Sigmoid colon (tissue), 7 donors: Measurements from ENCODE around the gene CORO1A. TPM values are rescaled to one million over a fixed set of nuclear protein-coding genes. Genes with fewer than 3 reads are reported as not detected.
"Not testable (repeated sequence)": the region's sequence is repeated elsewhere in the genome, so short reads cannot be mapped to it uniquely, and the experiment has no call there.

Source experiments
- DNase-seq: peaks from one replicate; pipeline ENCODE4 v3.0.0-alpha.2; 2019
- H3K27ac ChIP-seq, 4 donors: fragments of 200-600 bp; sonication (generic); one replicate each; pipeline ENCODE4 v1.5.1; 2016 to 2019; ENCODE audit warnings: mild to moderate bottlenecking in 1 of 4
- H3K27me3 ChIP-seq, 3 donors: fragments of 200-600 bp; sonication (generic); one replicate each; pipeline ENCODE4 v1.5.1; 2019; ENCODE audit warnings: mild to moderate bottlenecking in 1 of 3
- H3K36me3 ChIP-seq, 4 donors: fragments of 200-600 bp; sonication (generic); one replicate each; pipeline ENCODE4 v1.5.1; 2016 to 2019
- H3K4me1 ChIP-seq, 4 donors: fragments of 200-600 bp; sonication (generic); one replicate each; pipeline ENCODE4 v1.5.1; 2017 to 2019
- H3K4me3 ChIP-seq, 4 donors: fragments of 200-600 bp; sonication (generic); one replicate each; pipeline ENCODE4 v1.5.1; 2017 to 2019; ENCODE audit warnings: mild to moderate bottlenecking in 2 of 4, moderate library complexity in 1 of 4
- H3K9me3 ChIP-seq, 4 donors: fragments of 200-600 bp in 3 of 4; sonication (generic) in 3 of 4; one replicate each; pipeline versions ENCODE4 v1.5.1 to v1.6.1; 2013 to 2019
- CTCF ChIP-seq, 4 experiments: fragments of 450-650 bp in 3 of 4; fragments of 200-600 bp in 1 of 4; IDR thresholded peaks; one replicate each; pipeline ENCODE4 v1.5.1; 2016 to 2019; ENCODE audit warnings: antibody characterized with exemption in 4 of 4, mild to moderate bottlenecking in 3 of 4, moderate library complexity in 2 of 4
- EP300 ChIP-seq, 4 donors: sonication (generic); formaldehyde crosslinking; IDR thresholded peaks; one replicate each; pipeline ENCODE4 v1.6.1; 2017; ENCODE audit warnings: antibody characterized with exemption in 4 of 4
- POLR2A ChIP-seq, 2 donors: fragments of 450-650 bp; IDR thresholded peaks; one replicate each; pipeline ENCODE4 v1.6.1; 2016; ENCODE audit warnings: antibody characterized with exemption in 2 of 2, mild to moderate bottlenecking in 2 of 2, moderate library complexity in 2 of 2
- POLR2AphosphoS5 ChIP-seq, 4 donors: sonication (generic); formaldehyde crosslinking; IDR thresholded peaks; one replicate each; pipeline ENCODE4 v1.6.1; 2017; ENCODE audit warnings: antibody characterized with exemption in 4 of 4
- WGBS, 2 donors: extraction: QIAGEN DNeasy Blood & Tissue Kit; methylation state at CpG; one replicate each; pipeline ENCODE4 v1.1.7; 2013; 5-methylcytosine and 5-hydroxymethylcytosine counted together
- intact Hi-C: fragments of 100-400 bp; cut with DNase I; formaldehyde crosslinking; loops from one replicate; pipeline ENCODE4 v1.15.1; 2023
- polyA plus RNA-seq, 3 donors: library from polyadenylated mRNA; stranded (reverse); fragments of 200-250 nt; gene quantifications; one replicate each; pipeline ENCODE4 v1.2.3, GENCODE V29; 2013
- total RNA-seq, 4 donors: library from RNA; depleted of rRNA; stranded (reverse); fragments of >200 nt; gene quantifications; one replicate each; pipeline ENCODE4 v1.1.0, GENCODE V29; 2016
- donor health status: healthy with polysubstance abuse.
- donor health status: Bipolar disorder and iron deficiency.
- donor health status: healthy.

The CORO1A gene
- total and polyA plus RNA-seq, 7 donors, result 14.7 to 309 (median 28.0) TPM

GRCh38 chr16:30187971-30188561 lies 4.7 kb downstream of the CORO1A start:
- WGBS, 2 donors, result 91 to 94% methylated on average over 23 of the region's 23 CpGs
- no peaks in the 10 kb centered on the region for H3K36me3 ChIP-seq
- H3K27me3 ChIP-seq, result no peaks in the 10 kb centered on the region
- DNase-seq, result no peak
- peaks cover 0 to 10% (median 10%) of the 10 kb centered on the region in 4 donors for H3K4me1 ChIP-seq
- no peaks in the 10 kb centered on the region for H3K9me3 ChIP-seq
- TF ChIP-seq POLR2AphosphoS5 (IDR thresholded peaks at IDR 0.05), result no peak
- no peak for TF ChIP-seq EP300 (IDR thresholded peaks at IDR 0.05)
- no peak for TF ChIP-seq POLR2A (IDR thresholded peaks at IDR 0.05)
- no peak for TF ChIP-seq CTCF (IDR thresholded peaks at IDR 0.05)
- no peak overlapping the region for H3K27ac ChIP-seq
- no peak overlapping the region for H3K4me3 ChIP-seq
- intact Hi-C loops, result no loop called here

GRCh38 chr16:30191158-30191557 lies 7.8 kb downstream of the CORO1A start:
- H3K27me3 ChIP-seq, H3K4me1 ChIP-seq, intact Hi-C loops, H3K9me3 ChIP-seq, H3K27ac ChIP-seq, H3K4me3 ChIP-seq, DNase-seq, H3K36me3 ChIP-seq: not testable (repeated sequence)
- 93 to 94% methylated on average over 4 to 6 of the region's 12 CpGs for WGBS, 2 donors

GRCh38 chr16:30193098-30193497 lies 9.7 kb downstream of the CORO1A start:
- H3K9me3 ChIP-seq, DNase-seq, intact Hi-C loops, H3K27me3 ChIP-seq, H3K36me3 ChIP-seq, H3K27ac ChIP-seq, H3K4me3 ChIP-seq, H3K4me1 ChIP-seq: not testable (repeated sequence)
- WGBS, 2 donors, result no CpG with 5 or more reads among the region's 21 CpGs

GRCh38 chr16:30193615-30194014 lies 10.2 kb downstream of the CORO1A start, which contains the start of the genes BOLA2B and SLX1A:
Gene BOLA2B, minus strand, starts transcription at chr16:30193666. Its CDS starts 71 bp downstream, at chr16:30193595.
Gene SLX1A, plus strand, starts transcription at chr16:30193875. Its CDS starts 210 bp downstream, at chr16:30194085.
- H3K9me3 ChIP-seq, H3K27me3 ChIP-seq, intact Hi-C loops, H3K4me1 ChIP-seq, H3K36me3 ChIP-seq, DNase-seq: not testable (repeated sequence)
- WGBS, 2 donors, result no CpG with 5 or more reads among the region's 34 CpGs
- peak within 1 kb of the TSS in 3 of 4 donors; percentile 35 to 46 (median 41) for H3K4me3 ChIP-seq
- peak within 1 kb of the TSS in 2 of 4 donors; percentile 27 to 42 for H3K27ac ChIP-seq

- 5 to 8% methylated on average over 18 to 20 of the region's 60 CpGs for WGBS, 2 donors
- H3K36me3 ChIP-seq, DNase-seq, H3K9me3 ChIP-seq, H3K27me3 ChIP-seq, H3K4me1 ChIP-seq, intact Hi-C loops: not testable (repeated sequence)
- Histone ChIP-seq H3K27ac (peak overlapping the region in 2 of 4 donors; percentile 27 to 42), H3K4me3 (peak overlapping the region in 3 of 4 donors; percentile 35 to 46 (median 41))
Observed at GRCh38 chr16:30194172-30194925, 10.9 kb downstream of the CORO1A start.

GRCh38 chr16:30197001-30197400 lies 13.6 kb downstream of the CORO1A start:
- DNase-seq, H3K27me3 ChIP-seq, H3K4me1 ChIP-seq, intact Hi-C loops, H3K27ac ChIP-seq, H3K9me3 ChIP-seq, H3K4me3 ChIP-seq, H3K36me3 ChIP-seq: not testable (repeated sequence)
- WGBS, 2 donors, result 56 to 92% methylated on average over 1 of the region's 2 CpGs

GRCh38 chr16:30199049-30199448 lies 15.6 kb downstream of the CORO1A start, which contains the start of gene SULT1A3:
Gene SULT1A3, plus strand, starts transcription at chr16:30199255. Its CDS starts 1,474 bp downstream, at chr16:30200729.
- H3K9me3 ChIP-seq, intact Hi-C loops, H3K27me3 ChIP-seq, H3K4me3 ChIP-seq, H3K4me1 ChIP-seq, H3K36me3 ChIP-seq, DNase-seq, H3K27ac ChIP-seq: not testable (repeated sequence)
- WGBS, 2 donors, result no CpG with 5 or more reads among the region's 3 CpGs

GRCh38 chr16:30199608-30200343 lies 16.4 kb downstream of the CORO1A start:
- intact Hi-C loops, H3K27me3 ChIP-seq, H3K4me3 ChIP-seq, H3K27ac ChIP-seq, H3K4me1 ChIP-seq, H3K9me3 ChIP-seq, DNase-seq, H3K36me3 ChIP-seq: not testable (repeated sequence)
- no CpG with 5 or more reads among the region's 15 CpGs for WGBS, 2 donors

GRCh38 chr16:30205541-30206236 lies 22.3 kb downstream of the CORO1A start:
- H3K27ac ChIP-seq, H3K27me3 ChIP-seq, intact Hi-C loops, H3K9me3 ChIP-seq, H3K4me1 ChIP-seq, H3K36me3 ChIP-seq: not testable (repeated sequence)
- DNase-seq, result peak; percentile 45
- 0 to 1% methylated on average over 19 to 20 of the region's 52 CpGs for WGBS, 2 donors
- peak overlapping the region; percentile 26 to 48 (median 42) for H3K4me3 ChIP-seq

- intact Hi-C loops, H3K27me3 ChIP-seq, H3K27ac ChIP-seq, DNase-seq, H3K9me3 ChIP-seq, H3K36me3 ChIP-seq, H3K4me1 ChIP-seq: not testable (repeated sequence)
- no CpG with 5 or more reads among the region's 33 CpGs for WGBS, 2 donors
- H3K4me3 ChIP-seq, result peak overlapping the region; percentile 26 to 48 (median 42)
Observed at GRCh38 chr16:30206252-30206651, 22.9 kb downstream of the CORO1A start.
